Measurements from ENCODE around the gene KCMF1. TPM values are rescaled to one million over a fixed set of nuclear protein-coding genes. Genes with fewer than 3 reads are reported as not detected.
A peak's percentile ranks its signal among the peaks of the same experiment; 100 is the strongest.

KCMF1 gene
- total and polyA plus RNA-seq, 10 of the 15 experiments (the other 5 are each of a cell fraction or from before 2014, with no cell fraction given): 8.4 to 124 (median 43.0) TPM

DNA sequence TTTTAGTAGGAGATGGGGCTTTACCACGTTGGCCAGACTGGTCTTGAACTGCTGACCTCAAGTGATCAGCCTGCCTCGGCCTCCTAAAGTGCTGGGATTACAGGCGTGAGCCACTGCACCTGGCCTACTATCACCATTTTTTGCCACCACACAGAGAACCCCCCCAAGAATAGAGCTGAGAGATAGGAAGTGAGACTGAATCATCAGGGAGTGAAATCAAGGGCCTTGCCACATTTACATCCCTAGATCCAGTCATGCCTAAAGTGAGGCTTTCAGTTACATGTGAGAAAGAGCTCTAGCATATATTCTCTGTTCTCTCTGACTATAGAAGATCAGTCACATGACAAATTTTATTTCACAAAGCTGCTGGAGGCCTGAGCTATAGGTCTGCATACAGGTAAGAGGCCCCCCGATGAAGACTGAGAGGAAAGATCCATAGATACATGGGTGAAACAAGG is 28.0 kb upstream of the KCMF1 start (continued):
- TF ChIP-seq FOXK2 (IDR thresholded peaks at IDR 0.05) (no peak), FOS (IDR thresholded peaks at IDR 0.05; ENCODE audit: borderline replicate concordance, extremely low read depth, insufficient read length) (no peak), CREM (IDR thresholded peaks at IDR 0.05; ENCODE audit: low read depth) (peak; percentile 64; the same call in 1 of the 2 replicates), ZBED1 (IDR thresholded peaks at IDR 0.05; ENCODE audit: borderline replicate concordance) (no peak), TCF3 (IDR thresholded peaks at IDR 0.05; ENCODE audit: borderline replicate concordance, insufficient read depth, low read depth, low read length) (peak; percentile 82; the same call in 1 of the 2 replicates), NFYA (IDR thresholded peaks at IDR 0.05; ENCODE audit: borderline replicate concordance, low read depth, low read length) (no peak), BHLHE40 (IDR thresholded peaks at IDR 0.05; ENCODE audit: borderline replicate concordance in 1 of 2, low read depth in 2 of 2, low read length in 1 of 2) (peak; percentile 30 to 73; a peak in 3 of 4 replicates), IKZF1 (conservative IDR thresholded peaks at IDR 0.05) (peak; percentile 90), ZZZ3 (IDR thresholded peaks at IDR 0.05; ENCODE audit: control insufficient read depth, insufficient read length, low read depth) (no peak), ZNF217 (IDR thresholded peaks at IDR 0.05) (peak; percentile 74; the same call in 1 of the 2 replicates), HCFC1 (IDR thresholded peaks at IDR 0.05; ENCODE audit: low read length) (no peak), TBL1XR1 (IDR thresholded peaks at IDR 0.05; ENCODE audit: low read depth, low read length) (no peak), ZBTB4 (CRISPR knock-in tag; IDR thresholded peaks at IDR 0.05) (no peak), NR2C1 (IDR thresholded peaks at IDR 0.05) (no peak), RAD51 (IDR thresholded peaks at IDR 0.05) (peak; percentile 90), RCOR1 (conservative IDR thresholded peaks at IDR 0.05; ENCODE audit: low read depth, low read length) (no peak)
- TF ChIP-seq, protein P1, sequence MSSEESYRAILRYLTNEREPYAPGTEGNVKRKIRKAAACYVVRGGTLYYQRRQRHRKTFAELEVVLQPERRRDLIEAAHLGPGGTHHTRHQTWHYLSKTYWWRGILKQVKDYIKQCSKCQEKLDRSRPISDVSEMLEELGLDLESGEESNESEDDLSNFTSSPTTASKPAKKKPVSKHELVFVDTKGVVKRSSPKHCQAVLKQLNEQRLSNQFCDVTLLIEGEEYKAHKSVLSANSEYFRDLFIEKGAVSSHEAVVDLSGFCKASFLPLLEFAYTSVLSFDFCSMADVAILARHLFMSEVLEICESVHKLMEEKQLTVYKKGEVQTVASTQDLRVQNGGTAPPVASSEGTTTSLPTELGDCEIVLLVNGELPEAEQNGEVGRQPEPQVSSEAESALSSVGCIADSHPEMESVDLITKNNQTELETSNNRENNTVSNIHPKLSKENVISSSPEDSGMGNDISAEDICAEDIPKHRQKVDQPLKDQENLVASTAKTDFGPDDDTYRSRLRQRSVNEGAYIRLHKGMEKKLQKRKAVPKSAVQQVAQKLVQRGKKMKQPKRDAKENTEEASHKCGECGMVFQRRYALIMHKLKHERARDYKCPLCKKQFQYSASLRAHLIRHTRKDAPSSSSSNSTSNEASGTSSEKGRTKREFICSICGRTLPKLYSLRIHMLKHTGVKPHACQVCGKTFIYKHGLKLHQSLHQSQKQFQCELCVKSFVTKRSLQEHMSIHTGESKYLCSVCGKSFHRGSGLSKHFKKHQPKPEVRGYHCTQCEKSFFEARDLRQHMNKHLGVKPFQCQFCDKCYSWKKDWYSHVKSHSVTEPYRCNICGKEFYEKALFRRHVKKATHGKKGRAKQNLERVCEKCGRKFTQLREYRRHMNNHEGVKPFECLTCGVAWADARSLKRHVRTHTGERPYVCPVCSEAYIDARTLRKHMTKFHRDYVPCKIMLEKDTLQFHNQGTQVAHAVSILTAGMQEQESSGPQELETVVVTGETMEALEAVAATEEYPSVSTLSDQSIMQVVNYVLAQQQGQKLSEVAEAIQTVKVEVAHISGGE (CRISPR knock-in tag; IDR thresholded peaks at IDR 0.05): no peak
- TF ChIP-seq, protein P2, sequence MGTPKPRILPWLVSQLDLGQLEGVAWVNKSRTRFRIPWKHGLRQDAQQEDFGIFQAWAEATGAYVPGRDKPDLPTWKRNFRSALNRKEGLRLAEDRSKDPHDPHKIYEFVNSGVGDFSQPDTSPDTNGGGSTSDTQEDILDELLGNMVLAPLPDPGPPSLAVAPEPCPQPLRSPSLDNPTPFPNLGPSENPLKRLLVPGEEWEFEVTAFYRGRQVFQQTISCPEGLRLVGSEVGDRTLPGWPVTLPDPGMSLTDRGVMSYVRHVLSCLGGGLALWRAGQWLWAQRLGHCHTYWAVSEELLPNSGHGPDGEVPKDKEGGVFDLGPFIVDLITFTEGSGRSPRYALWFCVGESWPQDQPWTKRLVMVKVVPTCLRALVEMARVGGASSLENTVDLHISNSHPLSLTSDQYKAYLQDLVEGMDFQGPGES (IDR thresholded peaks at IDR 0.05): no peak
- TF ChIP-seq, protein P3, sequence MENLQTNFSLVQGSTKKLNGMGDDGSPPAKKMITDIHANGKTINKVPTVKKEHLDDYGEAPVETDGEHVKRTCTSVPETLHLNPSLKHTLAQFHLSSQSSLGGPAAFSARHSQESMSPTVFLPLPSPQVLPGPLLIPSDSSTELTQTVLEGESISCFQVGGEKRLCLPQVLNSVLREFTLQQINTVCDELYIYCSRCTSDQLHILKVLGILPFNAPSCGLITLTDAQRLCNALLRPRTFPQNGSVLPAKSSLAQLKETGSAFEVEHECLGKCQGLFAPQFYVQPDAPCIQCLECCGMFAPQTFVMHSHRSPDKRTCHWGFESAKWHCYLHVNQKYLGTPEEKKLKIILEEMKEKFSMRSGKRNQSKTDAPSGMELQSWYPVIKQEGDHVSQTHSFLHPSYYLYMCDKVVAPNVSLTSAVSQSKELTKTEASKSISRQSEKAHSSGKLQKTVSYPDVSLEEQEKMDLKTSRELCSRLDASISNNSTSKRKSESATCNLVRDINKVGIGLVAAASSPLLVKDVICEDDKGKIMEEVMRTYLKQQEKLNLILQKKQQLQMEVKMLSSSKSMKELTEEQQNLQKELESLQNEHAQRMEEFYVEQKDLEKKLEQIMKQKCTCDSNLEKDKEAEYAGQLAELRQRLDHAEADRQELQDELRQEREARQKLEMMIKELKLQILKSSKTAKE (IDR thresholded peaks at IDR 0.05; ENCODE audit: low read depth, poor library complexity, severe bottlenecking): peak; percentile 88
